RWPE2 (cell line): ENCODE measurements around the gene TOM1L2.

ENCODE experiments used
- ATAC-seq: fragments of 200-7000 bp; cut with Tn5 transposase; 3 replicates; pipeline ENCODE4 v1.9.1; 2021; ENCODE audit warnings: low read depth
- DNase-seq: peaks from one replicate; pipeline ENCODE4 v3.0.0-alpha.2; 2020; ENCODE audit warnings: low spot score
- H3K27ac ChIP-seq: fragments of 450-650 bp; 2 replicates; pipeline ENCODE4 v1.5.1; 2017; ENCODE audit warnings: mild to moderate bottlenecking; ENCODE audit not compliant: poor library complexity, severe bottlenecking
- H3K27me3 ChIP-seq: fragments of 250-450 bp; sonication (Bioruptor Pico); 2 replicates; pipeline ENCODE4 v1.5.1; 2021; ENCODE audit warnings: mild to moderate bottlenecking, moderate library complexity; ENCODE audit not compliant: insufficient read depth, poor library complexity, severe bottlenecking
- H3K36me3 ChIP-seq: fragments of 250-450 bp; sonication (Bioruptor Pico); 2 replicates; pipeline ENCODE4 v1.5.1; 2020; ENCODE audit warnings: low read depth, mild to moderate bottlenecking, moderate library complexity
- H3K4me1 ChIP-seq: fragments of 250-450 bp; sonication (Bioruptor Pico); 2 replicates; pipeline ENCODE4 v1.5.1; 2021; ENCODE audit warnings: mild to moderate bottlenecking, moderate library complexity; ENCODE audit not compliant: insufficient read depth, poor library complexity, severe bottlenecking
- H3K4me3 ChIP-seq: fragments of 250-450 bp; sonication (Bioruptor Pico); 2 replicates; pipeline ENCODE4 v1.5.1; 2021; ENCODE audit warnings: mild to moderate bottlenecking, moderate library complexity; ENCODE audit not compliant: severe bottlenecking
- H3K9me3 ChIP-seq: fragments of 250-450 bp; sonication (Bioruptor Pico); 2 replicates; pipeline ENCODE4 v1.5.1; 2021; ENCODE audit warnings: mild to moderate bottlenecking, moderate library complexity; ENCODE audit not compliant: severe bottlenecking
- CTCF ChIP-seq: fragments of 450-650 bp; IDR thresholded peaks from one replicate; pipeline ENCODE4 v1.5.1; 2017; ENCODE audit warnings: mild to moderate bottlenecking, moderate library complexity; ENCODE audit not compliant: poor library complexity, severe bottlenecking

The TOM1L2 gene

GRCh38 chr17:17880577-17881196 lies 91.5 kb downstream of the TOM1L2 start:
- no peak overlapping the region for H3K27ac ChIP-seq
- no peak overlapping the region for H3K4me3 ChIP-seq
- H3K4me1 ChIP-seq: no peaks in the 10 kb centered on the region
- TF ChIP-seq CTCF: no peak
- H3K9me3 ChIP-seq: no peaks in the 10 kb centered on the region
- DNase-seq (no peak), ATAC-seq (no peak)
- no peaks in the 10 kb centered on the region for H3K27me3 ChIP-seq
- peaks cover 42% of the 10 kb centered on the region for H3K36me3 ChIP-seq

- Histone ChIP-seq H3K36me3 (peaks cover 54% of the 10 kb centered on the region), H3K4me1 (no peaks in the 10 kb centered on the region), H3K27ac (no peak overlapping the region), H3K4me3 (no peak overlapping the region), H3K9me3 (no peaks in the 10 kb centered on the region), H3K27me3 (no peaks in the 10 kb centered on the region)
- no peak for TF ChIP-seq CTCF
- ATAC-seq (no peak), DNase-seq (no peak)
Observed at GRCh38 chr17:17877529-17878358, 94.5 kb downstream of the TOM1L2 start.

- TF ChIP-seq CTCF: no peak
- Histone ChIP-seq H3K9me3 (no peaks in the 10 kb centered on the region), H3K4me3 (no peak overlapping the region), H3K27ac (no peak overlapping the region), H3K4me1 (no peaks in the 10 kb centered on the region), H3K27me3 (no peaks in the 10 kb centered on the region), H3K36me3 (peaks cover 54% of the 10 kb centered on the region)
- no peak for ATAC-seq
- DNase-seq: no peak
Observed at GRCh38 chr17:17876959-17877528, 95.2 kb downstream of the TOM1L2 start.

- Histone ChIP-seq H3K27ac (no peak overlapping the region), H3K36me3 (peaks cover 37% of the 10 kb centered on the region), H3K9me3 (no peaks in the 10 kb centered on the region), H3K4me3 (no peak overlapping the region), H3K27me3 (no peaks in the 10 kb centered on the region), H3K4me1 (no peaks in the 10 kb centered on the region)
- ATAC-seq: peak; percentile 84
- TF ChIP-seq CTCF: no peak
- no peak for DNase-seq
Observed at GRCh38 chr17:17874478-17874877, 97.7 kb downstream of the TOM1L2 start.
